Neutrophil (primary cell): ENCODE data around the gene PDGFD.

Experiments used
- H3K27ac ChIP-seq: fragments of 200-600 bp; sonication (generic); 2 replicates; pipeline ENCODE4 v1.5.1; 2016; ENCODE audit warnings: mild to moderate bottlenecking, moderate library complexity
- H3K27me3 ChIP-seq: fragments of 200-600 bp; sonication (generic); 2 replicates; pipeline ENCODE4 v1.6.0; 2016; ENCODE audit warnings: mild to moderate bottlenecking
- H3K36me3 ChIP-seq: fragments of 200-600 bp; sonication (generic); 2 replicates; pipeline ENCODE4 v1.5.1; 2017
- H3K4me1 ChIP-seq, 2 experiments: fragments of 200-600 bp in 1 of 2; sonication (generic) in 1 of 2; 1 replicate in 1 of 2; 2 replicates in 1 of 2; pipeline versions ENCODE4 v1.5.1 to v1.6.1; 2013 to 2016; ENCODE audit warnings: low read depth in 1 of 2, low read length in 1 of 2, mild to moderate bottlenecking in 1 of 2, moderate library complexity in 1 of 2; ENCODE audit not compliant: control insufficient read depth in 1 of 2, insufficient read depth in 1 of 2
- H3K4me3 ChIP-seq, 2 experiments: fragments of 200-600 bp in 1 of 2; sonication (generic) in 1 of 2; 1 replicate in 1 of 2; 2 replicates in 1 of 2; pipeline ENCODE4 v1.5.1; 2013 to 2016; ENCODE audit warnings: low read depth in 1 of 2, low read length in 1 of 2, mild to moderate bottlenecking in 1 of 2, moderate library complexity in 1 of 2
- H3K9me3 ChIP-seq: fragments of 200-600 bp; sonication (generic); 2 replicates; pipeline ENCODE4 v1.5.1; 2016
- TF ChIP-seq, protein P1 (sequence below): fragments of 200-600 bp; sonication (generic); IDR thresholded peaks from 2 replicates; pipeline ENCODE4 v1.5.1; 2016; ENCODE audit warnings: antibody characterized with exemption

The PDGFD gene

DNA sequence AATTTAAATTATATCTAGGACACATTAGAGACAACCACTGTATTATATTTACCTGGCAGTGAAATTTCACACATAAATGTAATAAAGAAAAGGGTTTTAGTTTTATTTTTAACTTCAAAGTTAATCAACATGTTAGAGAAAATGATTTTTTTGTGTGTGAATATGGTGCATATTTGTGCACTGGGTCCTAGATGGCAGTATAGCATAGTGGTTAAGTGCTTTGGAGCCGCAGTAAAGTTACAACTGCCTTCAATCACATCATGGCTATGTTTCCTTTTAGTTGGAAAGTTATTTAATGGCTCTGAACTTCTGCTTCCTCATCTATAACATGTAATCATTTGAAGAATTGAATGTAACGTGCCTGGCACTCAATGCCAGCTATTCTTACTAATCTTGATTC is 236.4 kb downstream of the PDGFD start:
- Histone ChIP-seq H3K27me3 (no peaks in the 10 kb centered on the region), H3K4me1 (no peaks in the 10 kb centered on the region), H3K4me3 (no peak overlapping the region), H3K27ac (no peak overlapping the region), H3K36me3 (no peaks in the 10 kb centered on the region), H3K9me3 (no peaks in the 10 kb centered on the region)
- TF ChIP-seq, protein P1, sequence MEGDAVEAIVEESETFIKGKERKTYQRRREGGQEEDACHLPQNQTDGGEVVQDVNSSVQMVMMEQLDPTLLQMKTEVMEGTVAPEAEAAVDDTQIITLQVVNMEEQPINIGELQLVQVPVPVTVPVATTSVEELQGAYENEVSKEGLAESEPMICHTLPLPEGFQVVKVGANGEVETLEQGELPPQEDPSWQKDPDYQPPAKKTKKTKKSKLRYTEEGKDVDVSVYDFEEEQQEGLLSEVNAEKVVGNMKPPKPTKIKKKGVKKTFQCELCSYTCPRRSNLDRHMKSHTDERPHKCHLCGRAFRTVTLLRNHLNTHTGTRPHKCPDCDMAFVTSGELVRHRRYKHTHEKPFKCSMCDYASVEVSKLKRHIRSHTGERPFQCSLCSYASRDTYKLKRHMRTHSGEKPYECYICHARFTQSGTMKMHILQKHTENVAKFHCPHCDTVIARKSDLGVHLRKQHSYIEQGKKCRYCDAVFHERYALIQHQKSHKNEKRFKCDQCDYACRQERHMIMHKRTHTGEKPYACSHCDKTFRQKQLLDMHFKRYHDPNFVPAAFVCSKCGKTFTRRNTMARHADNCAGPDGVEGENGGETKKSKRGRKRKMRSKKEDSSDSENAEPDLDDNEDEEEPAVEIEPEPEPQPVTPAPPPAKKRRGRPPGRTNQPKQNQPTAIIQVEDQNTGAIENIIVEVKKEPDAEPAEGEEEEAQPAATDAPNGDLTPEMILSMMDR: no peak

DNA sequence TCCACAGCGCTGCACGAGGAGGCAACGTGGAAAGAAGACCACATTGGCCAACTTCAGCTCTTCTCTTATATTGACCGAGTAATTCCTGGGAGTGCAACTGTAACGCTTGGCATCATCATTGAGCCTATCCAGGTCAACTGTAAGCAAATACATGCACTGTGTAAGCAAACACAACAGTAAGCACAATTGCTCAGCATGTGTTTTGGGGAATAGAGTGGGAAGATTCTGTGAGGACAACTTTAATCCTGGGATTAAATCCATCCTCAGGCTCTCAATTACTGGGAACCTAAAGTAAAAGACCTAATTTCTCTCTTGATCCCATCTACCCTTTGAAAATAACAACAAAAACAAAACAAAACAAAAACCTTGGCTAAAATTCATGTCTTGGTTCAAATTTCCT is 237.0 kb downstream of the PDGFD start:
- Histone ChIP-seq H3K36me3 (no peaks in the 10 kb centered on the region), H3K9me3 (no peaks in the 10 kb centered on the region), H3K27ac (no peak overlapping the region), H3K4me1 (no peaks in the 10 kb centered on the region), H3K4me3 (no peak overlapping the region), H3K27me3 (no peaks in the 10 kb centered on the region)
- TF ChIP-seq, protein P1: no peak

DNA sequence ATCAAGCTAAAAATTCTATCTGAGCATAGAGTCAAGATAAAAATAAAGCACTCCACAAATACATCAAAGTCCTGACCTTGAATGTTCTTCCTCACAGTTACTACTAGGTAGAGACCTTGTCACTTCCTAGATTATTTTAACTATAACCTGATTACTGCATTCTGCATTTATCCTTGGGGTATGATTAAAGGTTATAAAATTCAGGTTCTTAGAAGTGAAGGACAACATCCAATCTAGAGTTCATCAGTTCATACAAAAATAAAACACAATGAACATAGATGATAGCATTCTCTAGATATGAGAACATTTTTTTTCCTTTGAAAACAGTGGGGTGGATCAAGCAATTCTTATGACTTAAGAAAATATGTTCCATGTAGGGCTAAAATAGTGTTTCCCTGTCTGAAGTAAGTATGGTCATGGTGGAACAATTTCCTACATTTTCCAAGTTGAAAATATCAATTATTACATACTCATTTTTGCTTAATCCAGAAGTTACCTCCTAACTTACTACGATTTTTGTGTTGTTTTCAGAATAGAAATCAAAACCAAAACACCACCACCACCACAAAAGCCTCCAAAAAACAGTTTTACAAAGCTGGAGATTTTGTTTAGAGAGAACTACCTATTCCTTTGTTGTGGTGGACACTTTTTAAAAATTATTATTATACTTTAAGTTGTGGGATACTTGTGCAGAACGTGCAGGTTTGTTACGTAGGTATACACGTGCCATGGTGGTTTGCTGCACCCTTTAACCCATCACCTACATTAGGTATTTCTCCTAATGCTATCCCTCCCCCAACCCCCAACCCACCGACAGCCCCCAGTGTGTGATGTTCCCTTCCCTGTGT is 239.6 kb downstream of the PDGFD start:
- Histone ChIP-seq H3K27me3 (no peaks in the 10 kb centered on the region), H3K27ac (no peak overlapping the region), H3K4me1 (no peaks in the 10 kb centered on the region), H3K9me3 (no peaks in the 10 kb centered on the region), H3K4me3 (no peak overlapping the region), H3K36me3 (no peaks in the 10 kb centered on the region)
- TF ChIP-seq, protein P1: no peak

DNA sequence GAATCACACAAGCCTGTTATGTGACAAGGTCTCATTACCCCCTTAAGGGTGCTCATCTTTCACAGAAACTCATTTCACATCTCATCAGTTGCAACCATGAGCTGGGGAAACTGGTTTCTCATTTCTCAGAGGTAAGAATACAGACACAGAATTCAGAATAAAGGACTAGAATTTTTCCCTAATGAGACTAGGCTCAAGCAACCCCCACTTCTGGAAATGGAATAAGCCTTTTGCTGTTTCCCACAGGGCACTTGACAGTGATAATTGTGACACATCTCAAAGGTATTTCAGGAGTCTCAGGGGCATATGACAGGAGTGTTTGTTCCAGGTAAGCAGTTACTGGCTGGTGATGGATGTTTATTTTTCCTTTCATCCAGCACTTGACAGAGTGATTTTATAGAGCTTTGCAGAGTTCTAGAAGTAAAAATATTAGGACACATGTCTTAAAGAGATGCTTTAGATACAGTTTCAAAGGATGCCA is 240.5 kb downstream of the PDGFD start:
- Histone ChIP-seq H3K4me1 (no peaks in the 10 kb centered on the region), H3K27ac (no peak overlapping the region), H3K4me3 (no peak overlapping the region), H3K27me3 (no peaks in the 10 kb centered on the region), H3K9me3 (no peaks in the 10 kb centered on the region), H3K36me3 (no peaks in the 10 kb centered on the region)
- TF ChIP-seq, protein P1: no peak

DNA sequence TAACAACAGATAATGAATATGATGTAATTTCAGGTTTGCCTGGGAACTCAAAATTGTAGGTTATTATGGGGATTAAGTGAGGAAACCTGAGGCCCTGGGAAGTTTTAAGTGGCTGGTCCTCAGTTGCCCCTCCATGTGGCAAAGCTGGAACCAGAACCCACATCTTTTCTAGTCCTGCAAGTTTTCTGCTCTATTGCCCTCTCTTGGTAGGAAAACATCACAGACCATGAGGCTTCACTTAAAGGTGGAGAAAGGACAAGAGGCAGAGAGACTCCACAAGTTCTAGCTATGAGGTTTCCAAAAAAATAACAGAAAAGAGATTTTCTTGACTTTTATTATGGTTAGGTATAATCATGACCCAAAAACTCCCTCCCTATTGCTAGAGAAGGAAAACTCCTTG is 243.0 kb downstream of the PDGFD start:
- TF ChIP-seq, protein P1: no peak
- Histone ChIP-seq H3K27me3 (no peaks in the 10 kb centered on the region), H3K4me1 (no peaks in the 10 kb centered on the region), H3K36me3 (no peaks in the 10 kb centered on the region), H3K27ac (no peak overlapping the region), H3K9me3 (no peaks in the 10 kb centered on the region), H3K4me3 (no peak overlapping the region)
